ENCODE results near the gene RHOBTB3. TPM values are rescaled to one million over a fixed set of nuclear protein-coding genes. Genes with fewer than 3 reads are reported as not detected.

RHOBTB3 gene
- total and polyA plus RNA-seq, 10 of the 15 experiments (the other 5 are each of a cell fraction or from before 2014, with no cell fraction given): 3.6 to 42.8 (median 8.4) TPM

DNA sequence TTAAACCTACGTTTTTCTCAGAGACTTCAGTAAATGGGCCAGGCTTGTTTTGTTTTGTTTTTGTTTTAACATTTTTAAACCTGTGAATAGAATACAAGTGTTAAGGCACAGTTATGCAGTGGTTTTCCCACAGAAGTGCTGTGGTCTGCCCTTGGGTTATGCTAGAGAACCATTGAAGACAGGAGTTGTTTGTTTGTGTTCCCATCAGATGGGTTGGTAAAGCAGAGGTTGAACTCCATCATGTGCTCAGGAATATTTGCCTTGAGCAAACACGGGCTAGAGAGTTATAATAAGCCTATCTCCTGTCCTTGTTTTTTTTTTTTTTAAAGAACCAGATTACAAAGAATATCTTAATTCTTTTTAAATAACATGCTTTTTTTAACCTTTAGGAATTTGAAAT is 28.5 kb downstream of the RHOBTB3 start:
- no peak overlapping the region for H2AFZ ChIP-seq (ENCODE audit: control insufficient read depth, low read depth, low read length)
- H3K4me1 ChIP-seq (ENCODE audit: control insufficient read depth, insufficient read depth, low read length): peaks cover 16% of the 10 kb centered on the region
- intact Hi-C loops (cut with micrococcal nuclease; ENCODE audit: unreplicated experiment): loop anchor here (2.0 kb wide), 1 partner anchor 25 kb away; no protein-coding TSS in a partner anchor
- ChIA-PET RAD21 (ENCODE audit: unreplicated experiment) (interaction anchor here (0.5 to 2.0 kb wide), 9 partner anchors 9 to 691 kb away, joined by 3 to 8 read pairs (median 4); partner anchors contain the start of genes RFESD and RHOBTB3), CTCF (interaction anchor here (0.7 to 5.2 kb wide), 7 partner anchors 21 to 113 kb away, joined by 3 to 35 read pairs (median 4); partner anchors contain the start of gene RFESD), SMC1A (ENCODE audit: uncharacterized antibody, unreplicated experiment) (interaction anchor here (0.6 to 2.0 kb wide), 16 partner anchors 9 to 835 kb away, joined by 3 to 8 read pairs (median 4); partner anchors contain the start of genes GLRX, RFESD and RHOBTB3), POLR2A (interaction anchor here (0.5 to 1.2 kb wide), 7 partner anchors 9 to 95 kb away, joined by 3 to 4 read pairs (median 3); partner anchors contain the start of gene RHOBTB3)
- WGBS (ENCODE audit: insufficient coverage, insufficient replicate concordance, low lambda C conversion rate, missing lambda C conversion rate): 72% methylated on average over 2 of the region's 2 CpGs
- no peak overlapping the region for H3K4me2 ChIP-seq (ENCODE audit: control insufficient read depth, insufficient read depth)
- peak overlapping the region; percentile 94 for H3K27ac ChIP-seq (ENCODE audit: control insufficient read depth, insufficient read depth)
- H3K4me3 ChIP-seq: no peak overlapping the region
- BruUV-seq (replicated peaks): no TSS peak
- in situ Hi-C loops (cut with MboI): no loop called here
- H4K20me1 ChIP-seq (ENCODE audit: control insufficient read depth, insufficient read depth): no peaks in the 10 kb centered on the region
- H3K27me3 ChIP-seq (replicated peaks in 1 of 2; ENCODE audit: control insufficient read depth in 2 of 2, insufficient read depth in 2 of 2, low read length in 1 of 2): no peaks in the 10 kb centered on the region
- FAIRE-seq (no peak), DNase-seq (ENCODE audit: low read depth, low spot score) (no peak), ATAC-seq (no peak)
- H3K36me3 ChIP-seq (ENCODE audit: control insufficient read depth in 2 of 2, insufficient read depth in 2 of 2, low read length in 1 of 2): peaks cover 2 to 5% of the 10 kb centered on the region in 2 experiments; a peak in 2 of 4 replicates
- no peaks in the 10 kb centered on the region for H3K79me2 ChIP-seq (ENCODE audit: control insufficient read depth, insufficient read depth, low read length)
- H3K9ac ChIP-seq (ENCODE audit: control insufficient read depth, insufficient read depth, low read length): no peak overlapping the region
- TF ChIP-seq RAD21 (IDR thresholded peaks at IDR 0.05; ENCODE audit: insufficient read depth, low read depth, low read length): no peak
- TF ChIP-seq, protein P1, sequence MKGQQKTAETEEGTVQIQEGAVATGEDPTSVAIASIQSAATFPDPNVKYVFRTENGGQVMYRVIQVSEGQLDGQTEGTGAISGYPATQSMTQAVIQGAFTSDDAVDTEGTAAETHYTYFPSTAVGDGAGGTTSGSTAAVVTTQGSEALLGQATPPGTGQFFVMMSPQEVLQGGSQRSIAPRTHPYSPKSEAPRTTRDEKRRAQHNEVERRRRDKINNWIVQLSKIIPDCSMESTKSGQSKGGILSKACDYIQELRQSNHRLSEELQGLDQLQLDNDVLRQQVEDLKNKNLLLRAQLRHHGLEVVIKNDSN (IDR thresholded peaks at IDR 0.05; ENCODE audit: borderline replicate concordance, extremely low read length, insufficient read depth, low read depth, low read length): no peak
- TF ChIP-seq, protein P2, sequence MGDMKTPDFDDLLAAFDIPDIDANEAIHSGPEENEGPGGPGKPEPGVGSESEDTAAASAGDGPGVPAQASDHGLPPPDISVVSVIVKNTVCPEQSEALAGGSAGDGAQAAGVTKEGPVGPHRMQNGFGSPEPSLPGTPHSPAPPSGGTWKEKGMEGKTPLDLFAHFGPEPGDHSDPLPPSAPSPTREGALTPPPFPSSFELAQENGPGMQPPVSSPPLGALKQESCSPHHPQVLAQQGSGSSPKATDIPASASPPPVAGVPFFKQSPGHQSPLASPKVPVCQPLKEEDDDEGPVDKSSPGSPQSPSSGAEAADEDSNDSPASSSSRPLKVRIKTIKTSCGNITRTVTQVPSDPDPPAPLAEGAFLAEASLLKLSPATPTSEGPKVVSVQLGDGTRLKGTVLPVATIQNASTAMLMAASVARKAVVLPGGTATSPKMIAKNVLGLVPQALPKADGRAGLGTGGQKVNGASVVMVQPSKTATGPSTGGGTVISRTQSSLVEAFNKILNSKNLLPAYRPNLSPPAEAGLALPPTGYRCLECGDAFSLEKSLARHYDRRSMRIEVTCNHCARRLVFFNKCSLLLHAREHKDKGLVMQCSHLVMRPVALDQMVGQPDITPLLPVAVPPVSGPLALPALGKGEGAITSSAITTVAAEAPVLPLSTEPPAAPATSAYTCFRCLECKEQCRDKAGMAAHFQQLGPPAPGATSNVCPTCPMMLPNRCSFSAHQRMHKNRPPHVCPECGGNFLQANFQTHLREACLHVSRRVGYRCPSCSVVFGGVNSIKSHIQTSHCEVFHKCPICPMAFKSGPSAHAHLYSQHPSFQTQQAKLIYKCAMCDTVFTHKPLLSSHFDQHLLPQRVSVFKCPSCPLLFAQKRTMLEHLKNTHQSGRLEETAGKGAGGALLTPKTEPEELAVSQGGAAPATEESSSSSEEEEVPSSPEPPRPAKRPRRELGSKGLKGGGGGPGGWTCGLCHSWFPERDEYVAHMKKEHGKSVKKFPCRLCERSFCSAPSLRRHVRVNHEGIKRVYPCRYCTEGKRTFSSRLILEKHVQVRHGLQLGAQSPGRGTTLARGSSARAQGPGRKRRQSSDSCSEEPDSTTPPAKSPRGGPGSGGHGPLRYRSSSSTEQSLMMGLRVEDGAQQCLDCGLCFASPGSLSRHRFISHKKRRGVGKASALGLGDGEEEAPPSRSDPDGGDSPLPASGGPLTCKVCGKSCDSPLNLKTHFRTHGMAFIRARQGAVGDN (IDR thresholded peaks at IDR 0.05): no peak
- no peak for TF ChIP-seq RELA (IDR thresholded peaks at IDR 0.05; ENCODE audit: borderline replicate concordance, partially characterized antibody)
- no peak for TF ChIP-seq MEF2A (IDR thresholded peaks at IDR 0.05; ENCODE audit: insufficient read depth, low read depth, low read length)
- TF ChIP-seq MTA3 (IDR thresholded peaks at IDR 0.05; ENCODE audit: borderline replicate concordance, low read length): no peak
- no peak for TF ChIP-seq IKZF1 (conservative IDR thresholded peaks at IDR 0.05)
- no peak for TF ChIP-seq ZNF274 (IDR thresholded peaks at IDR 0.05; ENCODE audit: insufficient read depth, insufficient read length)
- TF ChIP-seq EZH2 (IDR thresholded peaks at IDR 0.05; ENCODE audit: borderline replicate concordance, control insufficient read depth, low read depth, low read length): no peak
- no peak for TF ChIP-seq NFYB (IDR thresholded peaks at IDR 0.05; ENCODE audit: insufficient read depth, low read depth, low read length)
- no peak for TF ChIP-seq EED (IDR thresholded peaks at IDR 0.05; ENCODE audit: low read depth)
- no peak for TF ChIP-seq PAX5 (IDR thresholded peaks at IDR 0.05; ENCODE audit: borderline replicate concordance, low read depth, low read length)
- no peak for TF ChIP-seq SP1 (IDR thresholded peaks at IDR 0.05; ENCODE audit: low read depth, low read length)
- TF ChIP-seq, protein P3, sequence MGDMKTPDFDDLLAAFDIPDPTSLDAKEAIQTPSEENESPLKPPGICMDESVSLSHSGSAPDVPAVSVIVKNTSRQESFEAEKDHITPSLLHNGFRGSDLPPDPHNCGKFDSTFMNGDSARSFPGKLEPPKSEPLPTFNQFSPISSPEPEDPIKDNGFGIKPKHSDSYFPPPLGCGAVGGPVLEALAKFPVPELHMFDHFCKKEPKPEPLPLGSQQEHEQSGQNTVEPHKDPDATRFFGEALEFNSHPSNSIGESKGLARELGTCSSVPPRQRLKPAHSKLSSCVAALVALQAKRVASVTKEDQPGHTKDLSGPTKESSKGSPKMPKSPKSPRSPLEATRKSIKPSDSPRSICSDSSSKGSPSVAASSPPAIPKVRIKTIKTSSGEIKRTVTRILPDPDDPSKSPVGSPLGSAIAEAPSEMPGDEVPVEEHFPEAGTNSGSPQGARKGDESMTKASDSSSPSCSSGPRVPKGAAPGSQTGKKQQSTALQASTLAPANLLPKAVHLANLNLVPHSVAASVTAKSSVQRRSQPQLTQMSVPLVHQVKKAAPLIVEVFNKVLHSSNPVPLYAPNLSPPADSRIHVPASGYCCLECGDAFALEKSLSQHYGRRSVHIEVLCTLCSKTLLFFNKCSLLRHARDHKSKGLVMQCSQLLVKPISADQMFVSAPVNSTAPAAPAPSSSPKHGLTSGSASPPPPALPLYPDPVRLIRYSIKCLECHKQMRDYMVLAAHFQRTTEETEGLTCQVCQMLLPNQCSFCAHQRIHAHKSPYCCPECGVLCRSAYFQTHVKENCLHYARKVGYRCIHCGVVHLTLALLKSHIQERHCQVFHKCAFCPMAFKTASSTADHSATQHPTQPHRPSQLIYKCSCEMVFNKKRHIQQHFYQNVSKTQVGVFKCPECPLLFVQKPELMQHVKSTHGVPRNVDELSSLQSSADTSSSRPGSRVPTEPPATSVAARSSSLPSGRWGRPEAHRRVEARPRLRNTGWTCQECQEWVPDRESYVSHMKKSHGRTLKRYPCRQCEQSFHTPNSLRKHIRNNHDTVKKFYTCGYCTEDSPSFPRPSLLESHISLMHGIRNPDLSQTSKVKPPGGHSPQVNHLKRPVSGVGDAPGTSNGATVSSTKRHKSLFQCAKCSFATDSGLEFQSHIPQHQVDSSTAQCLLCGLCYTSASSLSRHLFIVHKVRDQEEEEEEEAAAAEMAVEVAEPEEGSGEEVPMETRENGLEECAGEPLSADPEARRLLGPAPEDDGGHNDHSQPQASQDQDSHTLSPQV (IDR thresholded peaks at IDR 0.05): no peak
- no peak for TF ChIP-seq RBBP5 (conservative IDR thresholded peaks at IDR 0.05)
- no peak for TF ChIP-seq HCFC1 (IDR thresholded peaks at IDR 0.05; ENCODE audit: low read length)
- no peaks in the 10 kb centered on the region for H3K9me3 ChIP-seq (replicated peaks; ENCODE audit: control insufficient read depth, insufficient read depth, low read length)
